Measurements from ENCODE around the gene TTLL4.
"Not testable (repeated sequence)": the region's sequence is repeated elsewhere in the genome, so short reads cannot be mapped to it uniquely, and the experiment has no call there.

TTLL4 gene

DNA sequence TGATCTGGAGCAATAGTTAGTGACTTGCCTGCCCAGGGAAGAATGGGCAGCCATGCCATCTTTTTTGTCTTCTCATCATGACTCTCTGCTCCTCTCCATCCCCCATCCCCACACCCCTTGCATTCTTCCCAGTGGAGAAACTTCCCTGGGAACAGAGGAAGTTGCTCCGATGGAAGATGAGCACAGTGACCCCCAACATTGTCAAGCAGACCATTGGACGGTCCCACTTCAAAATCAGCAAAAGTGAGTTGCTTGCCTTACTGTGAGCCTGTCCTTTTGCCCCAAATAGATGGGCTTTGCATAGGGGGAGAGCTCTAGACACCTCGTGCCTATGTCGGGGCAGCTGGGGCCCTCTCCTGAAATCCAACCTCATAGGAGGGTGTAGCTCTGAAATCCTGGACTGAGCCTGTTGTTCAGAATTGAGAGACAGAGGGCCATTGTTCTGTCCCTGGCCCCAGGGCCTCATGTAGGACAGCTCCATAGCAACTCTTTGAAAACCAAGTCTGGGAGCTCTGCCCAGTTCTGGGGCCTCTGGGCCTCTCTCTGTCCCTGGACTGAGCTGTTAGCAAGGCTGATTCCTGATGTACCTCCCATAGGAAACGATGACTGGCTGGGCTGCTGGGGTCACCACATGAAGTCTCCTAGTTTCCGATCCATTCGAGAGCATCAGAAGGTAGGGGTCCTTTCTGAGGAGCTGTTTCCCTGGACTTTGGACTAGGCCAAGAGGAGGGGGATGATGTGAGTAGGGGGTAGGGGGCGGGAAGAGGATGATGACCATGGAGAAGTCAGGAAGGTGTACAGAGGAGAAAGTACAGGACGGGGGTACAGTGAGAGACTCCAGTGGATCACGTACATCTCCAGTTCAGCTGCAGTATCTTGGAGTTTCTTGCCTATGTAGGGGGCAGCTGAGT, 35.2 kb downstream of the TTLL4 start:
- no peak for DNase-seq (ENCODE audit: low read depth)

DNA sequence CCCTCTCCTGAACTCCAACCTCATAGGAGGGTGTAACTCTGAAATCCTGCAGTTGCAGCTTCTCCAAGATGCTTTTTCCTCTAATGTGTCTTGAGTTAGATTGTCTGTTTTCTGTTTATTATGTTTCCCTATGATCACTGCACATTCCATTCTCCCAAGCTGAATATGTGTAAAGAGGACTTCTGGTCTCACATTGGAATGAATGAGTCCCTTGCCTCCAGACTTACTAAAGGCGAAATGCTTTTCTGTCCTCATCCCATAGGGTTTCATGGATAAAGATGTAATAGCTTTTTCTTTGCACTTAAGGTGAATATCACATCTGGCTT, 35.8 kb downstream of the TTLL4 start:
- no peak for DNase-seq (ENCODE audit: low read depth)

DNA sequence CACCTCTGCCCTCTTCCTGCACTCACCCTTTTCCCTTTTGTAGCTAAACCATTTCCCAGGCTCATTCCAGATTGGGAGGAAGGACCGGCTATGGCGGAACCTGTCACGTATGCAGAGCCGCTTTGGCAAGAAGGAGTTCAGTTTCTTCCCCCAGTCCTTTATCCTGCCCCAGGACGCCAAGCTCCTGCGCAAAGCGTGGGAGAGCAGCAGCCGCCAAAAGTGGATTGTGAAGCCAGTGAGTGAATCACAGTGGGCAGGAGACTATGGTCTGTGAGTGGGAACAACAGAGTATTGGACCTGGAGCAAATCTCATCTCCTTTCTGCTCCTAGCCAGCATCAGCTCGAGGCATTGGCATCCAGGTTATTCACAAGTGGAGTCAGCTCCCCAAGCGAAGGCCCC, 36.3 kb downstream of the TTLL4 start:
- no peak for DNase-seq (ENCODE audit: low read depth)

DNA sequence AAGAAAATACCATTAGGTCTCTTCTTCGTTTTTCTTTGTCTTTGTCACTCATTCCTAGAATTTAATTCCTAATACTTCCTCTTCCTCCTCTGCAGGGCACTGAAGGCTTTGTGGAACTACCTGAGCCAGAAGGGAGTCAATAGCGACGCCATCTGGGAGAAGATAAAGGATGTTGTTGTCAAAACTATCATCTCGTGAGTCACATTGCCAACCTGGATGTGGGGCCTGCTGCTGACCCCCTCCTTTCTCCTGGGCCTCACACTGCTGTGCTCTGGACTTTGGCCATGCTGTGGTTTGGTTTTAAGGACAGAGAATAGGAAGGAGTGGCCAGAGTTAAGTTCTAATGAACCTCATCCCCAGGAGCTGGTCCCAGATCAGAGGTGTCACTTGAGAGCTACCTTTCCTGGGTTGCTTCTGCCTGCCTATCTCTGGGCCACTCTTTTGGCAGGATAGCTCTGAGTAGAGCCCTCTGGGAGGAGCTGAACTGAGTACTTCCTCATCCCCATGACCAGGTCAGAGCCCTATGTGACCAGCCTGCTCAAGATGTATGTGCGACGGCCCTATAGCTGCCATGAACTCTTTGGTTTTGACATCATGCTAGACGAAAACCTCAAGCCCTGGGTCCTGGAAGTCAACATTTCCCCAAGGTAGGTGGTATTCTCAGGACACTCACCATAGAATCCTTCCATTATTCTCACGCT, 38.3 kb downstream of the TTLL4 start:
- DNase-seq (ENCODE audit: low read depth) = no peak

DNA sequence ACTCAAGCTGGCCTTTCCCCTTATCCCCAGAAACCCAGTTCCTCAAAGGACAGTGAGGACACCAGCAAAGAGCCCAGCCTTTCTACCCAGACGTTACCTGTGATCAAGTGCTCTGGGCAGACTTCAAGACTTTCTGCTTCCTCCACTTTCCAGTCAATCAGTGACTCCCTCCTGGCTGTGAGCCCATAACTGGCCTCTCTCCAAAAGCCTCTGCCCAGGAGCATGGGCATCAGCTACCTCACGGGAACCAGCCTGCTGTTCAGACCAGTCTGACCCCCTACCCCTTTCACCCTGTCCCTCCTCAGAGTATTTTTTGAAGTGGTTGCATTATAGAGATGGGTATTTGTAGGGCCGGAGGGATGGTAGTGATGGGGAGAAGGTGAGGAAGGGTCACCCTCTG, 43.6 kb downstream of the TTLL4 start:
- DNase-seq (ENCODE audit: low read depth) = no peak

DNA sequence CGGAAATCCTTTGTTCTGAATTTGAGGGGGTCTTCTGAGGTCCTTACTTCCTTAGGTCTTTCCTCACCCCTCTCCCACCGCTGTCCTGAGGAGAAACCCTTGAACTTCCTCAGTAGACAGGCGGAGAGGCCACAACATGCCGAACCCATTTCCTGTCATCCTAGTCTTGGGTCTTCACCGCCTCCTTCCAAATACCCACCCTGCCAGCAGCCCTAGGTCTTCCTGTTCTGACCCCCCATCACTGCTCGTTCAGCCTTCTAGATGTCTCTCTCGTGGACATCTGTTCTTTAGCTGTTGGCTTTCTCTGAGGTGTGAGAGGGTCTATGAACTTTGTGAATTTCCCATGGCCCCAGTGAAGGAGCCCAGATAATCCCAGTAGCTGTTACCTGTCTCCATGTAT, 44.1 kb downstream of the TTLL4 start:
- no peak for DNase-seq (ENCODE audit: low read depth)

DNA sequence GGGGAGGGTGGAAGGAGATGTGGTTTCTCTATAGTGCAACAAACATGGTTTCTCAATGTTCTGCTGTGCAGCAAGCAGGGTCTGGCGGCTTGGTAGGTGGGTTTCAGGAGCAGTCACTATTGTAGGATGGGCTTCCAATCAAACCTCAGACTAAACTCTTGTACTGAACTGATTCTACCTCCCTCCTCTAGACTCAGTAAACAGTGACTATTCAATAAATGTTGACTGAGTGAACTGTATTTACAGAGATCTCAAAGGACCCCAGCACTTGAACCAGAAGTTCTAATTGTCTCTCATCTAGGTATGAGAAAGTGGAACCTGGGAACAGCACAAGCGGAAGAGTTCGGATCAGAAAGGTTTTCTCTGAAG, 44.5 kb downstream of the TTLL4 start:
- no peak for DNase-seq (ENCODE audit: low read depth)

DNA sequence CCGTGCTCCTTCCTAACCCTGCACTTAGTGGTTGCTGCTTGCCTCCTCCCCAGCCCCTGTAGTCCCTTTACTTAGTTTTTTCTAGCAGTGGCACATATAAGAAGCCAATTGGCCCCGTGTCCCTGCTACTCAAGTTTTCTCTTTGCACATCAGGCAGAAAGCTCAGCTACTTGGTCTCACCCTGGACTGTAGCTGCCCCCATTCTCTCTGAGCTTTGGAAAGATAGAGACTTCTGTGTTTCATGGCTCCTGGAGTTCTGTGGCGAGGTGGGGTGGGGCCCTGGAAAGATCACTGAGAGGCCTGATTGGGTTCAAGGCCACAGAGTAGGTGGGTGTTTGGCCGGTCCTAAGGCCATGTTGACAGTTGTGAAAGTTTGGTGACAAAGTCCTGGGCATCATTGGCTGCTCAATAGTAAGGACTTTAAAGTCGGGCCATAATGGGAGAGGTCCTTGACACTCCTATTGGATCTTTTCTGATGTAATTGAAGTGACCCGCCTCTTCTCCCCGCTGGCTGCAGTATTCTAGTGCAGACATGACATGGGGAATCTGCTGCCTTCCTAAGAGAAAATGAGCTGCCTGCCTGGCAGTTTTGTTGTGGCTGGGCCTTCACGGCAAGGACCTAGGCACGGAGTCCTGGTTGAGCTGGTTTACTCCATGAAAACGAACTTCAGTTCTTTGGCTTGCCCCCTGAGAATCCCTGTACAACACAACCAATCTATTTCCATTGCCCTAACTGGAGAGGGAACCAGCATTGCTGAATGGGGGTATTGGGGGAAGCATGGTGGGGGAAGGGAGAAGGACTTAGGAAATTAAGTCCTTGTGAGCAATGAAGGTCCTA, 45.2 kb downstream of the TTLL4 start:
- DNase-seq (ENCODE audit: low read depth) = no peak

DNA sequence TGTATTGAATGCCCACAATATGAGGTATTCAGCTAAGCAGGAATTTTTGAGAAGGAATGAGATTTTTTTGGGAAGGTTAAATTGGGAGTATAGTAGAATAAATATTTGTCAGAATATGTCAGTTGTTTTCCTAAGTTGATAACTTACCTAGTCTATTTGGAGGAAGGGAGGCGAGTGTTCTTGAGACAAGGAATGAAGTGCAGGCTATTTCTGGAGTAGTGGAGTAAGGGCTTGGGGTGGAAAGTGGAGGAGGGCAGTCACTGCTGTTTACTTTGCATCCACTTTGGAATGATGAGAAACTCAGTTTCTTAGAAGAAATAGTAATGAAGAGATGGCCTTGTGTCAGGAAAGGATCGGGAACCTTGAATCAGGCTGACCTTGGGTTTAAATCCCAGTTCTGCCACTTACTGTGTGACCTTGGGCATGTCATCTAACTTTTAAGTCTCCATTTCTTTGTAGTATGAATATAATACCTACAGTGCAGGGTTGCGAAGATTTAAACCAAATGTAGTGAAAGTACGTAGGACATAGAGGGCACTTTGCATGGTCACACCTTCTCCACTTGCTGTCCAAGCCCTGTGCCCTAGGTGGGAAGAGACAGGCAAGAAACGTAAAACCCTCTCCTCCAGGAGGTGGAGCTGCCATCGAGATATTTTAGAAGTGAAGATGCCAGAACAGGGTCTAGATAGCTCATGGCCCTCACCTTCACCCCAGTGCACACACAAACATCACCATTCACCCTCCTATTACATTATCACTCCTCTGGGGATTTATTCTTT, 46.2 kb downstream of the TTLL4 start:
- DNase-seq (ENCODE audit: low read depth) = no peak

DNA sequence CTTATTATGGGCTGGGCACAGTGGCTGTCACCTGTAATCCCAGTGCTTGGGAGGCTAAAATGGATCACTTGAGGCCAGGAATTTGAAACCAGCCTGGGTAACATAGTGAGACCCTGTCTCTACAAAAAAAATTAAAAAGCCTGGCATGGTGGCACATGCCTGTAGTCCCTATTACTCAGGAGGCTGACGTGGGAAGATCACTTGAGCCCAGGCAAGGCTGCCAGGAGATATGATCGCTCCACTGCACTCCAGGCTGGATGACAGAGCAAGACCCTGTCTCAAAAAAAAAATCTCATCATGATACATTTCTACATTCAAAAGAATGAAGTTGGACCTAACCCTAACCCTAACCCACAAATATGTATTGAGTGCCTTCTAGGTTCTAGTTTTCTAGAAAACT, 51.2 kb downstream of the TTLL4 start:
- no peak for DNase-seq (ENCODE audit: low read depth)

DNA sequence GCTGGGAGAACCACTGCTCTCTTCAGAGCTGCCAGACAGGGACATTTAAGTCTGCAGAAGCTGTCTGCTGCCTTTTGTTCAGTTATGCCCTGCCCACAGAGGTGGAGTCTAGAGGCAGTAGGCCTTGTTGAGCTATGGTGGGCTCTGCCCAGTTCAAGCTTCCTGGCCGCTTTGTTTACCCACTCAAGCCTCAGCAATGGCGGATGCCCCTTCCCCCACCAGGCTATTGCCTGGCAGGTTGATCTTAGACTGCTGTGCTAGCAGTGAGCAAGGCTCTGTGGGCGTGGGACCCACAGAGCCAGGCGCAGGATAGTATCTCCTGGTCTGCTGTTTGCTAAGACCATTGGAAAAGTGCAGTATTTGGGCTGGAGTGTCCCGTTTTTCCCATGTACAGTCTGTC, 62.1 kb downstream of the TTLL4 start:
- not testable (repeated sequence) for DNase-seq (ENCODE audit: low read depth)

DNA sequence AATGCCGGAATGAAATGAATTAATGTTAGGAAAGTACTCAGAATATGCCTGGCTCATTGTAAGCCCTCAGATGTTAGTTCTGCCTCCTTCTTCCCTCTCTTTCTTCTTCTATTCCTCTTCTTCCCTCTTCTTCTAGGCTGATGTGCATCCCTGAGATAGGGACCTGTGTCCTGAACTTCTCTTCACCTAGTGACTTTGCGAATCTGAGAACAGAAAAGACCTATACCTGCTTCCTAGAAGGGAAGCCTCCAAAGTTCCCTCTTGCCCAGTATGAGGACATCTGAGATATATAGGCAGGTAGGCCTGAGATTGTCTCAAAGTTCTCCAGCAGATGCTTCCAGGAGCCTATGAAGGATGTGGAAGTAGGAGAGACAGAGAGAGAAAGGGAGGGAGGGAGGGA, 63.2 kb downstream of the TTLL4 start:
- DNase-seq (ENCODE audit: low read depth) = no peak

DNA sequence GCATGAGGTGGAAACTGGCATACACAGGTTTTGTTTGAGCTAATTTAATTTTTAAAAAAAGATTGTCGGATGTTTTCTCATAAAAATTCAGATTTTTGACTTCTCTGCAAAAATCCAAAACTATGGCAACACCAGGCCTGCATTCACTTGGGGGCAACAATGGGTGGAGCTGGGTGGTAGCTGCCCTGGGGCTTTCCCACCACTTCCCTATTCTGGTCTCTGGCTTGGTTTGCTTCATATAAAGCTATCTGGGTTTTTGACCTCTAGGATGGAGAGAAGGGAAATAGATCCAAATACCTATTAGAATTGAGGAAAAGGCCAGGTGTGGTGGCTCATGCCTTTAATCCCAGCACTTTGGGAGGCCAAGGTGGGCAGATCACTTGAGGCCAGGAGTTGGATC, 65.9 kb downstream of the TTLL4 start:
- DNase-seq (ENCODE audit: low read depth) = no peak

DNA sequence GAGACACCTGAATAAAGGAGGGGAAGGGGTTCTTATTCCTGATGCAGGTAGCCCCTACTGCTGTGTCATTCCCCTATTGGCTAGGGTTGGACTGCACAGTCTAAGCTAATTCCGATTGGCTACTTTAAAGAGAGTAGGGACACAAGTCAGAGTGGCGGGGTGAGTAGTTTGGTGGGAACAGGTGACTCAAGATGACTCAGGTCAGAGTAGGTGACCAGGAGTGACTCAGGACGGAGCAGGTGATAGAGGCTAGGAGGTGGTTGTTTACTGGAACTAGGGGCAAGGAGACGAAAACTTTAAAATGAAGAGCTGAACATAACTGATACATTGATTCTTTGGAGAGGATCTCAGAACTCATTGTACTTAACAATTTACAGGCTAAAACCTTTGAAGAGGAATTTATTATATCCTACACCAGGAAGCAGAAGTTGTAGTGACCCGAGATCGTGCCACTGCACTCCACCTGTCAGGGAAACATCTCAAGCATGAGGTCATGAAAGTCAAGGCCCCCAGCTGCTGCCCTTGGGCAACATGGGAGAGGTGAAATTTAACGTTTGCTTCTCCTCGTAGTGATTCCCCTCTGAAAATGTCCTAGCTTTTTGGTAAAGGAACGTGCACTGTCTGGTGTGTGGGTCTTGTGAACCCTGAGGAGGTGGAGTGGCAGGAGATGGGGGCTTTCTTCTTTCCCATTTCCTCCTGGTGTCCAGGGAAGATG, 66.8 kb downstream of the TTLL4 start:
- no peak for DNase-seq (ENCODE audit: low read depth)

DNA sequence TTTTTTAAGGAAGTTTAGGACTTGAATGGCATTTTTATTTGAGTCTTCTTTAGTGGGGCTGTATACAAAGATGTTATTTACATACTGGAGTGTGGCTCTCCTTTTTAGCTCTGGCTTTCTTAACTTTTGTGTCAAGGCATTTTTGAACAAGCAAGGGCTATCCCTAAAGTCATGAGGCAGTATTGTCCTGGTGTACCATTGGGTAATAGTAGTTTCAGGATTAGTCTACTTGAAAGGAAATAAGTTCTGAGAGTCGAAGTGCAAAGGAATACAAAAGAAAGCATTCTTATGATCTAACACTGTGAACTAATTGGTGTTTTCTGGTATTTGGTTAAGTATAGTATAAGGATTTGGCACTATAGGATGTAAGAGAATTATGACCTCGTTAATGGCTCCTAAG, 69.4 kb downstream of the TTLL4 start:
- DNase-seq (ENCODE audit: low read depth) = no peak

DNA sequence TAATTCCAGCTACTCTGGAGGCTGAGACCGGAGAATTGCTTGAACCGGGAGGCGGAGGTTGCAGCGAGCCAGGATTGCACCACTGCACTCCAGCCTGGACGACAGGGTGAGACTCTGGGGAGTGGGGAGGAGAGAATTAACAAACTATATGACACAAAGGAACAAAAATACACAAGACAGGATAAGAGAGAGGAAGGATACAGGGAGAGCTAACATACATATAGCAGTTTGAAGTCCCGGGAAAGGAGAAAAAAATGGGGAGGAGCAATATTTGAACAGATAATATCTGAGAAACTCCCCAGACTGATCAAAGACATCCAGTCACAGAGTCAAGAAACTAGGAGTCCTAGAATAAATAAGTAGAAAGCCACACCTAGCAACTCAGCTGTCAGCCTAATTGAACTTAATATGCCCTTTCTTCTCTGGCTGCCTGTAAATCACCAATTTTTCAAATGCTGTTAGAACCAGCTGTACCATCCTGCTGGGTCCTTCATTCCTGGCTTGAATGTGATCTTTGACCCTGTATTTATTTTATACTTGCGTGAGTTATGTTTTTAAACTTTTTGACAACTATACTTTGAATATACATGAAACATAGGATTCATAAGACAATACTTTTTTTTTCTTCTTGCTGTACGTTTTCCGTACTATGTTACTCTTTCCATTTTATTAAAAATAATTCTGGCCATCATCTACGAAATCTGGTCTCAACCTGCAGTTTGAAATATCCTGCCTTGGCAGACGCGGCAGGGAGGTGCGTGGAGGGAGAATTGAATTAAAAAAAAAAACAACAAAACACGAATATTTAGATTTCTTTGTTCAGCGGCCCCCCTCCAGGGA, 70.4 kb downstream of the TTLL4 start:
- no peak for DNase-seq (ENCODE audit: low read depth)

DNA sequence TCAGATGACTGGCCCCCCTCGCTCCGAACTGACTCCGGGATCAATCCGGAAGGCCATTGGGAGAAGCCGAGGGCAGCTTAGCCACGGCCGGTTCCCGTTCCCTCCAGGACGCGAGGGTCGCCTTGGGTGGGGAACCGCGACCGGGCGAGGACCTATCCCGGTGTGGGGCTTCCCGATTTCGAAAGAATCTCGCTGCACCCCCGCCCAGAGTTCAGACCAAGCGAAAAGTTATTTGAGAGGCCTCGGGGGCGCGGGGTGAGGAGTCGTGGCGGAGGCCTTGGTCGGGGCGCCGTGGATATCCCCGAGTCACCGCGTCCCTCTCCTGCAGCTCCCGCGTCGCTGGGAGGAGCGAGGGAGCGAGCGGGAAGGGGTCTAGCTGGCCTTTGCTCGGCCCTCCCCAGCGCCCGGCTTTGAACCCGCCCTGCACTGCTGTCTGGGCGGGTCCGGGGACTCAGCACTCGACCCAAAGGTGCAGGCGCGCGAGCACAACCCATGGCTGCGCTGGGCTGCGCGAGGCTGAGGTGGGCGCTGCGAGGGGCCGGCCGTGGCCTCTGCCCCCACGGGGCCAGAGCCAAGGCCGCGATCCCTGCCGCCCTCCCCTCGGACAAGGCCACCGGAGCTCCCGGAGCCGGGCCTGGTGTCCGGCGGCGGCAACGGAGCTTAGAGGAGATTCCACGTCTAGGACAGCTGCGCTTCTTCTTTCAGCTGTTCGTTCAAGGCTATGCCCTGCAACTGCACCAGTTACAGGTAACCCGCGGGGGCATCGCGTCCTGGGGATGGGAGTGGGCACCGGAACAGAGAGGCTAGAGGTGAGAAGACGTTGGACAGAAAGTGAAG, 71.3 kb downstream of the TTLL4 start, which contains the start of gene CYP27A1:
TSS of gene CYP27A1 (plus strand) at position 457 of the 837 bp plus-strand sequence. CDS start at position 493, 36 bp downstream.
- no peak for DNase-seq (ENCODE audit: low read depth)

DNA sequence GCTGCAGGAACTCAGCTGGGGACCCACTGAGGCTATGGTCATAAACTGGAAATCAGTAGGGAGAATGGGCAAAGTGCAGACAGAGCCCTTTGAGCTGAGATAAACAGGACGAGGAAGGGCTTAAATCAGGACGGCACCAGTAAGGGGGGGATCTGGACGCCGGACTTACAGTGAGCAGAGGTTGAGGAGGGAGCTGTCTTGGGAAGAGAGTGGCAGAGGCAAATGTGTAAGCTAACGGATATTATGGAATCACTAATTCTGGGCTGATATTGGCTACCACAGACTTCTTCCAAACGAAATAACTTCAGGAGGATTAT, 71.9 kb downstream of the TTLL4 start:
- DNase-seq (ENCODE audit: low read depth) = no peak

DNA sequence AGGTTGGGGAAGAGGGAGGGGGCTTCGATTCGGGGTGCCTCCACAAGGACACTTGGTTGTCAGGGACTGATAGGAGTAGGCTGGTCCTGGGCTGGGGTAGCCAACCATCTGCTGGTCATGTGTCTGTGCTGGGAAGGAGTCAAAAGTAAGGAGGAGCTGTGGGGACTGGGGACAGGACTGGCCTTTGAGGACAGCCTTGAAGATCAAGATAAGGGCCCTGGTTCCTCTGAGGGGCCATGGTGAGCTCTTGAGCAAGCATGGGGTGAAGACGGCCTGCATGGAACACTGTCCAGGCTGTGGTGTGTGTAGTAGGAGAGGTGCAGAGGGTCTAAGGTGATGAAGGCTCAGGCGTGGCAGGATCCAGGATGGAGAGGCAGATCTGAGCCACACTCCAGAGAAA, 73.1 kb downstream of the TTLL4 start:
- no peak for DNase-seq (ENCODE audit: low read depth)

DNA sequence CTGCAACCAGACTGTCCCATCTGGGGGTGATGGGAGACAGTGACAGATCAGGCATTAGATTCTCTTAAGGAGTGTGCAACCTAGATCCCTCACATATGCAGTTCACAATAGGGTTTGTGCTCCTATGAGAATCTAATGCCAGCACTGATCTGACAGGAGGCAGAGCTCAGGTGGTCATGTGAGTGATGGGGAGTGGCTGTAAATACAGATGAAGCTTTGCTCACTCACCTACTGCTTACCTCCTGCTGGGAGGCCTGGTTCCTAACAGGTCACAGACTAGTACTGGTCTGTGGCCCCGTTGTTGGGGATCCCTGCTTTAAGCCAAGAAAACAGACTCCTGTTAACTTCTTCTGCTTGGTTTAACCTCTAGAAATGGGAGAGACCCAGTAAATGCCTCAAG, 74.5 kb downstream of the TTLL4 start:
- DNase-seq (ENCODE audit: low read depth) = no peak
